Gastroesophageal sphincter (tissue), 3 donors: ENCODE data around the gene GUCA1A.

Experiments
- EP300 ChIP-seq: sonication (generic); formaldehyde crosslinking; IDR thresholded peaks from one replicate; pipeline ENCODE4 v1.6.1; 2017; ENCODE audit warnings: antibody characterized with exemption, mild to moderate bottlenecking
- POLR2A ChIP-seq, 2 donors: fragments of 450-650 bp; IDR thresholded peaks; one replicate each; pipeline ENCODE4 v1.6.1; 2017; ENCODE audit warnings: antibody characterized with exemption in 2 of 2, mild to moderate bottlenecking in 2 of 2, moderate library complexity in 1 of 2
- POLR2AphosphoS5 ChIP-seq: sonication (generic); formaldehyde crosslinking; IDR thresholded peaks from one replicate; pipeline ENCODE4 v1.6.1; 2017; ENCODE audit warnings: antibody characterized with exemption
- TF ChIP-seq, protein P1 (sequence below), 4 experiments: fragments of 200-600 bp in 2 of 4; fragments of 450-650 bp in 2 of 4; sonication (generic) in 1 of 4; IDR thresholded peaks; one replicate each; pipeline ENCODE4 v1.5.1; 2017 to 2019; ENCODE audit warnings: antibody characterized with exemption in 4 of 4, mild to moderate bottlenecking in 2 of 4, moderate library complexity in 2 of 4

DNA sequence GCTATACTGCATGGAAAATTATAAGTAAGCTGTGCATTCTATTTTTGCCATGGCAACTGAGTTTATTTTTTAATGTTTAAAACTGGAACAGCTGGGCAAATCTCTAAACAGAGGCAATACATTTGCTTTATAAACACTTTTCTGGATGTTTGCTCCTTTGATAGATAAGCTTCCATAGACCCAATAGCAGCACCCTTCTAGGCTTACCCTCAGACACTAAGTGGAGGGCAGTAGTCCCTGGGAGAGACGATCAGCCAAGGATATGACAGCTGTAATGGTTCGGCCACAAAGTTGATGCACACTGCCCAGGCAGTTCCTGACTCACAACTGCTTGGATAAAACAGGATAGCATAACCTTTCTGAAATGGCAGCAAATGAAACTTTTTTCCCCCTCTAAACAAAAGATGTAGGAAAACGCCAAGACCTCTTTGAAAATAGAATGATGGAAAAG lies 53.0 kb downstream of the GUCA1A start:
- TF ChIP-seq, protein P1, sequence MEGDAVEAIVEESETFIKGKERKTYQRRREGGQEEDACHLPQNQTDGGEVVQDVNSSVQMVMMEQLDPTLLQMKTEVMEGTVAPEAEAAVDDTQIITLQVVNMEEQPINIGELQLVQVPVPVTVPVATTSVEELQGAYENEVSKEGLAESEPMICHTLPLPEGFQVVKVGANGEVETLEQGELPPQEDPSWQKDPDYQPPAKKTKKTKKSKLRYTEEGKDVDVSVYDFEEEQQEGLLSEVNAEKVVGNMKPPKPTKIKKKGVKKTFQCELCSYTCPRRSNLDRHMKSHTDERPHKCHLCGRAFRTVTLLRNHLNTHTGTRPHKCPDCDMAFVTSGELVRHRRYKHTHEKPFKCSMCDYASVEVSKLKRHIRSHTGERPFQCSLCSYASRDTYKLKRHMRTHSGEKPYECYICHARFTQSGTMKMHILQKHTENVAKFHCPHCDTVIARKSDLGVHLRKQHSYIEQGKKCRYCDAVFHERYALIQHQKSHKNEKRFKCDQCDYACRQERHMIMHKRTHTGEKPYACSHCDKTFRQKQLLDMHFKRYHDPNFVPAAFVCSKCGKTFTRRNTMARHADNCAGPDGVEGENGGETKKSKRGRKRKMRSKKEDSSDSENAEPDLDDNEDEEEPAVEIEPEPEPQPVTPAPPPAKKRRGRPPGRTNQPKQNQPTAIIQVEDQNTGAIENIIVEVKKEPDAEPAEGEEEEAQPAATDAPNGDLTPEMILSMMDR (IDR thresholded peaks at IDR 0.05), result no peak
- TF ChIP-seq POLR2A (IDR thresholded peaks at IDR 0.05) (no peak), EP300 (no peak), POLR2AphosphoS5 (no peak)
